ENCODE data around the gene CEP350. TPM values are rescaled to one million over a fixed set of nuclear protein-coding genes. Genes with fewer than 3 reads are reported as not detected.

The CEP350 gene
- total and polyA plus RNA-seq, 2 of the 13 experiments (the other 11 are each of a cell fraction or from before 2014, with no cell fraction given): 7.6 to 35.9 TPM

DNA sequence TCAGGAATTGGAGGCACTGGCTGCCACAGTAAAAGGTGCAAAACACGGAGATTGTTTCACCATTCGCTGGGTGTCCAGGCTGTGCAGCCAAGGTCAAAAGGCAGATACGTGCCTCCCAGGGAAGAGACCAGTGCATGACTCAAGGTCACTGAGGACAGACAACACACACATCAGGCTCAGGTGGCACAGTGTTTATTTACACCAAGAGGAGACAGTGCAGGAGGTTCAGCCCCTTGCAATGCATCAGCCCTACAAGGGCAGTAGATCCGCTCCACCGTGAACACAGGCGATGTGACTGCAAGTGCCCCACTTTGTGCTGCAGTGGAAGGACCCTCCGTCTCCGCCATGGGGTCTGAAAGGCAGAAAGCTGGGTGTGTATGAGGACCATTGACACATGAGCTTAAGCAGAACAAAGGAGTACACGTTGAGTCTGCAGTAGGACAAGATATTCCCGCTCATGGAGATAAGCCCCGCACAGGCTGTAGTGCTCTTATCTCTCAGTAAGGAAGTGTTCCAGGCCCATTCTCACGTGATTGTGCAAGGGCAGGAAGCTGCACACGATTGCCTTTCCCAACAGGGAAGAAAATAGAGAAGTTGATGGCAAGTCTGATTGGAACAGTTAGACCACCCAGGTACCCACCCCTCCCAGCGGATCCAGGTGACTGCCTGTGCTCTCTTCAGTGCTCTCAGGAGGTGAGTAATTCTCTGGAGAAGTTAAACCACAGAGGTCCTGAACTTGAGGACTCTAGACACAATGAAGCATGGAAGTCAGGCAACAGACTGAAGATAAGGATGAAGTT, 162.6 kb downstream of the CEP350 start (continued):
- TF ChIP-seq, protein P1, sequence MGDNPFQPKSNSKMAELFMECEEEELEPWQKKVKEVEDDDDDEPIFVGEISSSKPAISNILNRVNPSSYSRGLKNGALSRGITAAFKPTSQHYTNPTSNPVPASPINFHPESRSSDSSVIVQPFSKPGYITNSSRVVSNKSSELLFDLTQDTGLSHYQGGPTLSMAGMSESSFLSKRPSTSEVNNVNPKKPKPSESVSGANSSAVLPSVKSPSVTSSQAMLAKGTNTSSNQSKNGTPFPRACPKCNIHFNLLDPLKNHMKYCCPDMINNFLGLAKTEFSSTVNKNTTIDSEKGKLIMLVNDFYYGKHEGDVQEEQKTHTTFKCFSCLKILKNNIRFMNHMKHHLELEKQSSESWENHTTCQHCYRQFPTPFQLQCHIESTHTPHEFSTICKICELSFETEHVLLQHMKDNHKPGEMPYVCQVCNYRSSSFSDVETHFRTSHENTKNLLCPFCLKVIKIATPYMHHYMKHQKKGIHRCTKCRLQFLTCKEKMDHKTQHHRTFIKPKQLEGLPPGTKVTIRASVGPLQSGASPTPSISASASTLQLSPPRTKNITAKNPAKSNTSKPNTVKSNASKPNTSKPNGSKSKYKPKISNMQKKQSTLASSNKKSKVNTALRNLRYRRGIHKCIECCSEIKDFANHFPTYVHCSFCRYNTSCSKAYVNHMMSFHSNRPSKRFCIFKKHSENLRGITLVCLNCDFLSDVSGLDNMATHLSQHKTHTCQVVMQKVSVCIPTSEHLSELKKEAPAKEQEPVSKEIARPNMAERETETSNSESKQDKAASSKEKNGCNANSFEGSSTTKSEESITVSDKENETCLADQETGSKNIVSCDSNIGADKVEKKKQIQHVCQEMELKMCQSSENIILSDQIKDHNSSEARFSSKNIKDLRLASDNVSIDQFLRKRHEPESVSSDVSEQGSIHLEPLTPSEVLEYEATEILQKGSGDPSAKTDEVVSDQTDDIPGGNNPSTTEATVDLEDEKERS (CRISPR knock-in tag; IDR thresholded peaks at IDR 0.05): peak; percentile 93
- TF ChIP-seq, protein P2, sequence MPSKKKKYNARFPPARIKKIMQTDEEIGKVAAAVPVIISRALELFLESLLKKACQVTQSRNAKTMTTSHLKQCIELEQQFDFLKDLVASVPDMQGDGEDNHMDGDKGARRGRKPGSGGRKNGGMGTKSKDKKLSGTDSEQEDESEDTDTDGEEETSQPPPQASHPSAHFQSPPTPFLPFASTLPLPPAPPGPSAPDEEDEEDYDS (CRISPR knock-in tag; IDR thresholded peaks at IDR 0.05): 0 out of 2 replicates have a peak, but pooled peaks have one; percentile 37
- TF ChIP-seq, protein P3, sequence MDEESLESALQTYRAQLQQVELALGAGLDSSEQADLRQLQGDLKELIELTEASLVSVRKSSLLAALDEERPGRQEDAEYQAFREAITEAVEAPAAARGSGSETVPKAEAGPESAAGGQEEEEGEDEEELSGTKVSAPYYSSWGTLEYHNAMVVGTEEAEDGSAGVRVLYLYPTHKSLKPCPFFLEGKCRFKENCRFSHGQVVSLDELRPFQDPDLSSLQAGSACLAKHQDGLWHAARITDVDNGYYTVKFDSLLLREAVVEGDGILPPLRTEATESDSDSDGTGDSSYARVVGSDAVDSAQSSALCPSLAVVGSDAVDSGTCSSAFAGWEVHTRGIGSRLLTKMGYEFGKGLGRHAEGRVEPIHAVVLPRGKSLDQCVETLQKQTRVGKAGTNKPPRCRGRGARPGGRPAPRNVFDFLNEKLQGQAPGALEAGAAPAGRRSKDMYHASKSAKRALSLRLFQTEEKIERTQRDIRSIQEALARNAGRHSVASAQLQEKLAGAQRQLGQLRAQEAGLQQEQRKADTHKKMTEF (CRISPR knock-in tag; IDR thresholded peaks at IDR 0.05): peak; percentile 77
- TF ChIP-seq ZNF724P (CRISPR knock-in tag; IDR thresholded peaks at IDR 0.05; ENCODE audit: borderline replicate concordance): no peak
- peak; percentile 48 for TF ChIP-seq ZNF121 (CRISPR knock-in tag; IDR thresholded peaks at IDR 0.05)
- TF ChIP-seq, protein P4, sequence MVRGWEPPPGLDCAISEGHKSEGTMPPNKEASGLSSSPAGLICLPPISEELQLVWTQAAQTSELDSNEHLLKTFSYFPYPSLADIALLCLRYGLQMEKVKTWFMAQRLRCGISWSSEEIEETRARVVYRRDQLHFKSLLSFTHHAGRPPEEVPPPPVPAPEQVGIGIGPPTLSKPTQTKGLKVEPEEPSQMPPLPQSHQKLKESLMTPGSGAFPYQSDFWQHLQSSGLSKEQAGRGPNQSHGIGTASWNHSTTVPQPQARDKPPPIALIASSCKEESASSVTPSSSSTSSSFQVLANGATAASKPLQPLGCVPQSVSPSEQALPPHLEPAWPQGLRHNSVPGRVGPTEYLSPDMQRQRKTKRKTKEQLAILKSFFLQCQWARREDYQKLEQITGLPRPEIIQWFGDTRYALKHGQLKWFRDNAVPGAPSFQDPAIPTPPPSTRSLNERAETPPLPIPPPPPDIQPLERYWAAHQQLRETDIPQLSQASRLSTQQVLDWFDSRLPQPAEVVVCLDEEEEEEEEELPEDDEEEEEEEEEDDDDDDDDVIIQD (CRISPR knock-in tag; IDR thresholded peaks at IDR 0.05; ENCODE audit: low read depth): peak; percentile 76; the same call in 1 of the 2 replicates
- no peak for TF ChIP-seq ZNF670 (CRISPR knock-in tag; IDR thresholded peaks at IDR 0.05; ENCODE audit: borderline replicate concordance)
- TF ChIP-seq ZFX (CRISPR knock-in tag; IDR thresholded peaks at IDR 0.05; ENCODE audit: low read depth): peak; percentile 46; the same call in 1 of the 2 replicates
- peak; percentile 95 for TF ChIP-seq MTA1 (CRISPR knock-in tag; IDR thresholded peaks at IDR 0.05; ENCODE audit: borderline replicate concordance)
- peak; percentile 90; the same call in 1 of the 2 replicates for TF ChIP-seq MIER3 (CRISPR knock-in tag; IDR thresholded peaks at IDR 0.05; ENCODE audit: borderline replicate concordance)
- TF ChIP-seq ZNF780A (CRISPR knock-in tag; IDR thresholded peaks at IDR 0.05): no peak
- TF ChIP-seq RARA (CRISPR knock-in tag; IDR thresholded peaks at IDR 0.05): peak; percentile 91
- 0 out of 2 replicates have a peak, but pooled peaks have one; percentile 37 for TF ChIP-seq ZNF589 (CRISPR knock-in tag; conservative IDR thresholded peaks at IDR 0.05)
- TF ChIP-seq ZNF652 (CRISPR knock-in tag; IDR thresholded peaks at IDR 0.05; ENCODE audit: borderline replicate concordance, low read depth): 0 out of 2 replicates have a peak, but pooled peaks have one; percentile 20
- TF ChIP-seq, protein P5, sequence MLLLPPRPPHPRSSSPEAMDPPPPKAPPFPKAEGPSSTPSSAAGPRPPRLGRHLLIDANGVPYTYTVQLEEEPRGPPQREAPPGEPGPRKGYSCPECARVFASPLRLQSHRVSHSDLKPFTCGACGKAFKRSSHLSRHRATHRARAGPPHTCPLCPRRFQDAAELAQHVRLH (CRISPR knock-in tag; IDR thresholded peaks at IDR 0.05; ENCODE audit: borderline replicate concordance, low read depth): peak; percentile 90; the same call in 1 of the 2 replicates
- peak; percentile 72; the same call in 1 of the 2 replicates for TF ChIP-seq ZKSCAN5 (CRISPR knock-in tag; IDR thresholded peaks at IDR 0.05)
- peak; percentile 69; the same call in 1 of the 2 replicates for TF ChIP-seq CBX5 (CRISPR knock-in tag; IDR thresholded peaks at IDR 0.05; ENCODE audit: borderline replicate concordance)
- peak; percentile 100 for TF ChIP-seq ESRRA (CRISPR knock-in tag; IDR thresholded peaks at IDR 0.05; ENCODE audit: low read depth)
- TF ChIP-seq ZSCAN31 (CRISPR knock-in tag; IDR thresholded peaks at IDR 0.05; ENCODE audit: low read depth): peak; percentile 85
